Upper lobe of left lung (tissue), 6 donors: ENCODE measurements around the gene NDC1. TPM values are rescaled to one million over a fixed set of nuclear protein-coding genes. Genes with fewer than 3 reads are reported as not detected.

Source experiments
- ATAC-seq, 2 donors: fragments of 200-7000 bp; cut with Tn5 transposase; one replicate each; pipeline ENCODE4 v1.9.1; 2022; ENCODE audit warnings: mild to moderate bottlenecking in 2 of 2, moderate library complexity in 2 of 2; ENCODE audit not compliant: low FRiP score in 2 of 2
- DNase-seq, 2 donors: peaks; one replicate each; pipeline ENCODE4 v3.0.0-alpha.2; 2019 to 2020
- H3K27ac ChIP-seq, 4 donors: fragments of 200-600 bp; sonication (generic); one replicate each; pipeline ENCODE4 v1.5.1; 2016 to 2019
- H3K27me3 ChIP-seq, 4 donors: fragments of 200-600 bp; sonication (generic); one replicate each; pipeline ENCODE4 v1.5.1; 2017 to 2019
- H3K36me3 ChIP-seq, 4 donors: fragments of 200-600 bp; sonication (generic); one replicate each; pipeline ENCODE4 v1.5.1; 2016 to 2019
- H3K4me1 ChIP-seq, 4 donors: fragments of 200-600 bp; sonication (generic); one replicate each; pipeline ENCODE4 v1.5.1; 2018 to 2019
- H3K4me3 ChIP-seq, 4 donors: fragments of 200-600 bp; sonication (generic); one replicate each; pipeline ENCODE4 v1.5.1; 2017 to 2019; ENCODE audit warnings: mild to moderate bottlenecking in 2 of 4, moderate library complexity in 1 of 4
- H3K9me3 ChIP-seq, 4 donors: fragments of 200-600 bp; sonication (generic); one replicate each; pipeline ENCODE4 v1.5.1; 2018 to 2019
- CTCF ChIP-seq, 6 experiments: fragments of 450-650 bp in 4 of 6; fragments of 200-600 bp in 2 of 6; sonication (generic) in 2 of 6; IDR thresholded peaks; one replicate each; pipeline ENCODE4 v1.5.1; 2016 to 2019; ENCODE audit warnings: antibody characterized with exemption in 6 of 6
- EP300 ChIP-seq, 4 donors: sonication (generic); formaldehyde crosslinking; IDR thresholded peaks; one replicate each; pipeline ENCODE4 v1.5.1; 2017; ENCODE audit warnings: antibody characterized with exemption in 4 of 4, control low read depth in 2 of 4
- POLR2A ChIP-seq, 4 donors: fragments of 450-650 bp; IDR thresholded peaks; one replicate each; pipeline ENCODE4 v1.5.1; 2016 to 2017; ENCODE audit warnings: antibody characterized with exemption in 4 of 4, mild to moderate bottlenecking in 2 of 4
- POLR2AphosphoS5 ChIP-seq, 2 donors: sonication (generic); formaldehyde crosslinking; IDR thresholded peaks; one replicate each; pipeline ENCODE4 v1.5.1; 2017; ENCODE audit warnings: antibody characterized with exemption in 2 of 2
- WGBS, 2 donors: methylation state at CpG; one replicate each; pipeline ENCODE4 v1.1.5; 2017 to 2018; 5-methylcytosine and 5-hydroxymethylcytosine counted together
- total RNA-seq, 6 donors: library from RNA; depleted of rRNA in 4 of 6; stranded (reverse); fragments of >200 nt in 4 of 6; gene quantifications; one replicate each; pipeline versions ENCODE4 v1.1.0 to v1.2.1, GENCODE V29; 2016 to 2021
- donor health status: DM: no; HTN: no; CAD: no; lungs with moderate emphysema.
- donor health status: DM: no; HTN: yes; CAD: no; lungs with severe emphysema.

The NDC1 gene
- total RNA-seq, 6 donors from 2014 or later = 1.2 to 10.9 (median 8.2) TPM

GRCh38 chr1:53771648-53772047, 66.4 kb downstream of the NDC1 start:
- Histone ChIP-seq H3K27ac (no peak overlapping the region), H3K4me3 (no peak overlapping the region), H3K27me3 (no peaks in the 10 kb centered on the region), H3K4me1 (no peaks in the 10 kb centered on the region), H3K9me3 (no peaks in the 10 kb centered on the region), H3K36me3 (peaks cover 0 to 23% (median 7%) of the 10 kb centered on the region in 4 donors)
- ATAC-seq (no peak), DNase-seq (no peak)
- TF ChIP-seq POLR2A (IDR thresholded peaks at IDR 0.05) (no peak), CTCF (IDR thresholded peaks at IDR 0.05) (no peak), EP300 (IDR thresholded peaks at IDR 0.05) (no peak)
- WGBS, 2 donors = 86 to 99% methylated on average over 2 of the region's 2 CpGs

- DNase-seq = no peak
- H3K27ac ChIP-seq = no peak overlapping the region
- no peak for ATAC-seq
- no peaks in the 10 kb centered on the region for H3K4me1 ChIP-seq
- no peaks in the 10 kb centered on the region for H3K27me3 ChIP-seq
- whole genome bisulfite sequencing, 2 donors = 84 to 98% methylated on average over 1 of the region's 1 CpG
- peaks cover 0 to 23% (median 7%) of the 10 kb centered on the region in 4 donors for H3K36me3 ChIP-seq
- no peaks in the 10 kb centered on the region for H3K9me3 ChIP-seq
- TF ChIP-seq CTCF (IDR thresholded peaks at IDR 0.05) = no peak
- no peak overlapping the region for H3K4me3 ChIP-seq
These were observed 68.3 kb downstream of the NDC1 start for GRCh38 chr1:53769780-53770179.

- ATAC-seq = no peak
- DNase-seq = no peak
- no peak for TF ChIP-seq POLR2A (IDR thresholded peaks at IDR 0.05)
- no peak for TF ChIP-seq POLR2AphosphoS5 (IDR thresholded peaks at IDR 0.05)
- no peak for TF ChIP-seq EP300 (IDR thresholded peaks at IDR 0.05)
- no peak for TF ChIP-seq CTCF (IDR thresholded peaks at IDR 0.05)
- H3K4me1 ChIP-seq = no peaks in the 10 kb centered on the region
- H3K36me3 ChIP-seq = peaks cover 0 to 23% (median 7%) of the 10 kb centered on the region in 4 donors
- H3K9me3 ChIP-seq = no peaks in the 10 kb centered on the region
- H3K27me3 ChIP-seq = no peaks in the 10 kb centered on the region
- H3K4me3 ChIP-seq = no peak overlapping the region
- WGBS, 2 donors = 97 to 98% methylated on average over 1 of the region's 1 CpG
- no peak overlapping the region for H3K27ac ChIP-seq
These were observed 68.9 kb downstream of the NDC1 start for GRCh38 chr1:53769184-53769583.

- Histone ChIP-seq H3K27me3 (no peaks in the 10 kb centered on the region), H3K4me1 (no peaks in the 10 kb centered on the region), H3K9me3 (no peaks in the 10 kb centered on the region), H3K36me3 (peaks cover 0 to 19% (median 5%) of the 10 kb centered on the region in 4 donors), H3K27ac (no peak overlapping the region), H3K4me3 (no peak overlapping the region)
- WGBS, 2 donors = 31 to 37% methylated on average over 3 of the region's 3 CpGs
- TF ChIP-seq CTCF (IDR thresholded peaks at IDR 0.05) (no peak), POLR2AphosphoS5 (IDR thresholded peaks at IDR 0.05) (no peak), POLR2A (IDR thresholded peaks at IDR 0.05) (no peak)
- ATAC-seq = no peak
- no peak for DNase-seq
These were observed 71.2 kb downstream of the NDC1 start for GRCh38 chr1:53766831-53767405.

GRCh38 chr1:53766194-53766742, 71.8 kb downstream of the NDC1 start:
- no peak overlapping the region for H3K4me3 ChIP-seq
- no peak for ATAC-seq
- H3K9me3 ChIP-seq = no peaks in the 10 kb centered on the region
- H3K36me3 ChIP-seq = peaks cover 0 to 12% (median 3%) of the 10 kb centered on the region in 4 donors
- H3K4me1 ChIP-seq = no peaks in the 10 kb centered on the region
- TF ChIP-seq EP300 (IDR thresholded peaks at IDR 0.05) (no peak), CTCF (IDR thresholded peaks at IDR 0.05) (no peak), POLR2AphosphoS5 (IDR thresholded peaks at IDR 0.05) (no peak), POLR2A (IDR thresholded peaks at IDR 0.05) (no peak)
- no peak for DNase-seq
- WGBS, 2 donors = 84 to 85% methylated on average over 3 of the region's 3 CpGs
- no peak overlapping the region for H3K27ac ChIP-seq
- H3K27me3 ChIP-seq = no peaks in the 10 kb centered on the region
